Endothelial cell of umbilical vein (primary cell): ENCODE data around the gene ZNF514.

Source experiments
- CTCF ChIP-seq, 2 donors: IDR thresholded peaks; 1 replicate in 1 of 2; 2 replicates in 1 of 2; pipeline ENCODE4 v1.5.1; 2011; ENCODE audit warnings: low read length in 2 of 2, mild to moderate bottlenecking in 2 of 2, moderate library complexity in 2 of 2, control low read depth in 1 of 2, inconsistent platforms in 1 of 2, low read depth in 1 of 2; ENCODE audit not compliant: insufficient read depth in 1 of 2; ENCODE audit errors: extremely low read depth in 1 of 2
- EZH2 ChIP-seq: IDR thresholded peaks from 2 replicates; pipeline ENCODE4 v1.6.1; 2012; ENCODE audit warnings: borderline replicate concordance, low read depth, mild to moderate bottlenecking, moderate library complexity, low read length, inconsistent platforms; ENCODE audit not compliant: severe bottlenecking
- FOS ChIP-seq: IDR thresholded peaks from 2 replicates; pipeline ENCODE4 v1.6.1; 2011; ENCODE audit warnings: mild to moderate bottlenecking, low read length, moderate library complexity, borderline replicate concordance; ENCODE audit not compliant: insufficient read depth
- GATA2 ChIP-seq: IDR thresholded peaks from 2 replicates; pipeline ENCODE4 v1.7.0; 2011; ENCODE audit warnings: low read depth, mild to moderate bottlenecking, moderate library complexity, mixed read lengths, low read length; ENCODE audit not compliant: insufficient read length, insufficient read depth
- JUN ChIP-seq: IDR thresholded peaks from 2 replicates; pipeline ENCODE4 v1.6.1; 2011; ENCODE audit warnings: borderline replicate concordance, low read depth; ENCODE audit not compliant: insufficient read length, insufficient read depth
- MAX ChIP-seq: IDR thresholded peaks from 2 replicates; pipeline ENCODE4 v1.6.1; 2011; ENCODE audit not compliant: insufficient read depth, insufficient read length
- MYC ChIP-seq: IDR thresholded peaks from one replicate; pipeline ENCODE4 v1.6.1; 2011; ENCODE audit warnings: mild to moderate bottlenecking, low read depth, low read length
- POLR2A ChIP-seq: IDR thresholded peaks from 2 replicates; pipeline ENCODE4 v1.6.1; 2012; ENCODE audit warnings: low read depth, mild to moderate bottlenecking, control low read depth, low read length
- POLR2AphosphoS5 ChIP-seq: IDR thresholded peaks from 2 replicates; pipeline ENCODE4 v1.6.1; 2012; ENCODE audit warnings: low read depth, mild to moderate bottlenecking, control low read depth, low read length, moderate library complexity; ENCODE audit not compliant: insufficient read depth

- TF ChIP-seq CTCF (IDR thresholded peaks at IDR 0.05; ENCODE audit: extremely low read depth in 1 of 2, insufficient read depth in 1 of 2, low read depth in 1 of 2, low read length in 2 of 2): no peak
- no peak for TF ChIP-seq POLR2AphosphoS5
- TF ChIP-seq POLR2A: no peak
- TF ChIP-seq FOS: no peak
- TF ChIP-seq EZH2: no peak
- no peak for TF ChIP-seq MYC
- no peak for TF ChIP-seq JUN
- TF ChIP-seq MAX: no peak
- no peak for TF ChIP-seq GATA2
These were observed 15.8 kb downstream of the ZNF514 start for GRCh38 chr2:95143838-95144237.
